H9 (cell line): ENCODE data around the gene GALNT17. TPM values are rescaled to one million over a fixed set of nuclear protein-coding genes. Genes with fewer than 3 reads are reported as not detected.

Source experiments
- DNase-seq: peaks from one replicate; pipeline ENCODE4 v3.0.0-alpha.2; 2017
- H2AFZ ChIP-seq: one replicate; pipeline ENCODE4 v1.6.1; 2013; ENCODE audit warnings: mild to moderate bottlenecking, low read length, control low read depth, moderate library complexity
- H2AK5ac ChIP-seq: 2 replicates; pipeline ENCODE4 v1.6.1; 2013; ENCODE audit warnings: low read length, control low read depth, mixed read lengths; ENCODE audit not compliant: insufficient read length
- H2BK120ac ChIP-seq: one replicate; pipeline ENCODE4 v1.6.1; 2013; ENCODE audit warnings: low read depth, mild to moderate bottlenecking, low read length, control low read depth, inconsistent platforms; ENCODE audit not compliant: poor library complexity, severe bottlenecking
- H2BK12ac ChIP-seq: 2 replicates; pipeline ENCODE4 v1.6.1; 2013; ENCODE audit warnings: low read length, control low read depth, mixed read lengths, low read depth; ENCODE audit not compliant: insufficient read length
- H2BK15ac ChIP-seq: 2 replicates; pipeline ENCODE4 v1.6.1; 2013; ENCODE audit warnings: low read depth, low read length, control low read depth
- H2BK20ac ChIP-seq: one replicate; pipeline ENCODE4 v1.6.1; 2013; ENCODE audit warnings: low read depth, mild to moderate bottlenecking, low read length, control low read depth, inconsistent platforms; ENCODE audit not compliant: poor library complexity, severe bottlenecking
- H2BK5ac ChIP-seq: 2 replicates; pipeline ENCODE4 v1.6.1; 2013; ENCODE audit warnings: low read length, control low read depth, mixed read lengths; ENCODE audit not compliant: insufficient read length
- H3K14ac ChIP-seq: 2 replicates; pipeline ENCODE4 v1.6.1; 2013; ENCODE audit warnings: low read length, control low read depth; ENCODE audit not compliant: insufficient read depth
- H3K18ac ChIP-seq: 2 replicates; pipeline ENCODE4 v1.6.1; 2013; ENCODE audit warnings: low read depth, mild to moderate bottlenecking, mixed read lengths, low read length, control low read depth; ENCODE audit not compliant: insufficient read length
- H3K23ac ChIP-seq: 2 replicates; pipeline ENCODE4 v1.6.1; 2013; ENCODE audit warnings: low read length, control low read depth, mixed read lengths, low read depth; ENCODE audit not compliant: insufficient read length
- H3K23me2 ChIP-seq: 2 replicates; pipeline ENCODE4 v1.6.1; 2013; ENCODE audit warnings: low read depth, mild to moderate bottlenecking, mixed read lengths, low read length, control low read depth; ENCODE audit not compliant: insufficient read length, poor library complexity, severe bottlenecking
- H3K27ac ChIP-seq: 2 replicates; pipeline ENCODE4 v1.5.1; 2013; ENCODE audit warnings: low read length, control low read depth, mixed read lengths, low read depth; ENCODE audit not compliant: insufficient read length
- H3K27me3 ChIP-seq: 2 replicates; pipeline ENCODE4 v1.6.1; 2013; ENCODE audit warnings: low read length, control low read depth, inconsistent platforms; ENCODE audit not compliant: insufficient read depth
- H3K4ac ChIP-seq: 2 replicates; pipeline ENCODE4 v1.6.1; 2013; ENCODE audit warnings: low read depth, mild to moderate bottlenecking, control low read depth, inconsistent platforms, low read length, moderate library complexity
- H3K4me1 ChIP-seq: 2 replicates; pipeline ENCODE4 v1.6.1; 2013; ENCODE audit warnings: low read length, control low read depth, inconsistent platforms; ENCODE audit not compliant: insufficient read depth
- H3K4me2 ChIP-seq: 2 replicates; pipeline ENCODE4 v1.6.1; 2013; ENCODE audit warnings: low read length, control low read depth, mixed read lengths; ENCODE audit not compliant: insufficient read length, insufficient read depth
- H3K56ac ChIP-seq: 2 replicates; pipeline ENCODE4 v1.6.1; 2013; ENCODE audit warnings: low read depth, mild to moderate bottlenecking, mixed read lengths, low read length, control low read depth; ENCODE audit not compliant: insufficient read length
- H3K79me1 ChIP-seq: 2 replicates; pipeline ENCODE4 v1.6.1; 2013; ENCODE audit warnings: low read depth, mild to moderate bottlenecking, moderate library complexity, low read length, control low read depth, inconsistent platforms; ENCODE audit not compliant: insufficient read depth, poor library complexity, severe bottlenecking
- H3K79me2 ChIP-seq: 2 replicates; pipeline ENCODE4 v1.6.1; 2013; ENCODE audit warnings: low read length, control low read depth, inconsistent platforms; ENCODE audit not compliant: insufficient read depth
- H3K9ac ChIP-seq: 2 replicates; pipeline ENCODE4 v1.6.1; 2013; ENCODE audit warnings: low read length, control low read depth, mixed read lengths; ENCODE audit not compliant: insufficient read length; ENCODE audit errors: extremely low read depth
- H3K9me3 ChIP-seq: one replicate; pipeline ENCODE4 v1.6.1; 2013; ENCODE audit warnings: low read depth, low read length, inconsistent platforms; ENCODE audit not compliant: control insufficient read depth
- H3T11ph ChIP-seq: one replicate; pipeline ENCODE4 v1.6.1; 2013; ENCODE audit warnings: mild to moderate bottlenecking, low read length, control low read depth, inconsistent platforms
- H4K20me1 ChIP-seq: one replicate; pipeline ENCODE4 v1.6.1; 2013; ENCODE audit not compliant: control insufficient read depth, insufficient read length, insufficient read depth
- H4K5ac ChIP-seq: 2 replicates; pipeline ENCODE4 v1.6.1; 2013; ENCODE audit warnings: low read depth, mild to moderate bottlenecking, mixed read lengths, low read length, control low read depth; ENCODE audit not compliant: insufficient read length
- H4K8ac ChIP-seq: replicated peaks from 2 replicates; pipeline ENCODE4 v1.6.1; 2013; ENCODE audit warnings: low read length, control low read depth, mixed read lengths, low read depth; ENCODE audit not compliant: insufficient read length
- H4K91ac ChIP-seq: 2 replicates; pipeline ENCODE4 v1.6.1; 2013; ENCODE audit warnings: low read depth, mild to moderate bottlenecking, moderate library complexity, mixed read lengths, low read length, control low read depth; ENCODE audit not compliant: insufficient read length
- H3K27ac Mint-ChIP-seq, 3 experiments: 2 replicates in 2 of 3; 3 replicates in 1 of 3; pipeline ENCODE4 v1.8.0; 2020 to 2021; ENCODE audit warnings: mixed read lengths in 3 of 3, mild to moderate bottlenecking in 1 of 3, moderate library complexity in 1 of 3
- H3K27me3 Mint-ChIP-seq: 2 replicates; pipeline ENCODE4 v1.8.0; 2021; ENCODE audit warnings: low read depth, mild to moderate bottlenecking, moderate library complexity, mixed read lengths
- H3K36me3 Mint-ChIP-seq, 3 experiments: 2 replicates in 2 of 3; 3 replicates in 1 of 3; pipeline ENCODE4 v1.8.0; 2020 to 2021; ENCODE audit warnings: low read depth in 3 of 3, mixed read lengths in 3 of 3; ENCODE audit not compliant: insufficient read depth in 1 of 3
- H3K4me1 Mint-ChIP-seq, 2 experiments: 2 replicates each; pipeline ENCODE4 v1.8.0; 2020; ENCODE audit warnings: mixed read lengths in 2 of 2
- H3K4me3 Mint-ChIP-seq, 2 experiments: 2 replicates in 1 of 2; 3 replicates in 1 of 2; pipeline ENCODE4 v1.8.0; 2020 to 2021; ENCODE audit warnings: mild to moderate bottlenecking in 2 of 2, mixed read lengths in 2 of 2, moderate library complexity in 1 of 2
- H3K9me3 Mint-ChIP-seq, 2 experiments: 2 replicates in 1 of 2; 3 replicates in 1 of 2; pipeline ENCODE4 v1.8.0; 2020; ENCODE audit warnings: mild to moderate bottlenecking in 2 of 2, mixed read lengths in 2 of 2, moderate library complexity in 1 of 2
- CTCF ChIP-seq: fragments of 200-600 bp; sonication (generic); conservative IDR thresholded peaks from 3 replicates; pipeline ENCODE4 v1.8.0; 2021; ENCODE audit warnings: antibody characterized with exemption, mild to moderate bottlenecking
- WGBS: extraction: QIAGEN DNeasy Blood & Tissue Kit; methylation state at CpG from one replicate; pipeline ENCODE4 v1.1.7; 2013; ENCODE audit warnings: missing lambda C conversion rate, low lambda C conversion rate, mixed read lengths; ENCODE audit not compliant: insufficient read length; ENCODE audit errors: extremely low coverage; 5-methylcytosine and 5-hydroxymethylcytosine counted together
- total RNA-seq: library from RNA; stranded (reverse); gene quantifications from 2 replicates; pipeline ENCODE4 v1.2.1, GENCODE V29; 2021

Gene GALNT17
- total RNA-seq, 1 experiment from 2014 or later = 43.2 TPM

DNA sequence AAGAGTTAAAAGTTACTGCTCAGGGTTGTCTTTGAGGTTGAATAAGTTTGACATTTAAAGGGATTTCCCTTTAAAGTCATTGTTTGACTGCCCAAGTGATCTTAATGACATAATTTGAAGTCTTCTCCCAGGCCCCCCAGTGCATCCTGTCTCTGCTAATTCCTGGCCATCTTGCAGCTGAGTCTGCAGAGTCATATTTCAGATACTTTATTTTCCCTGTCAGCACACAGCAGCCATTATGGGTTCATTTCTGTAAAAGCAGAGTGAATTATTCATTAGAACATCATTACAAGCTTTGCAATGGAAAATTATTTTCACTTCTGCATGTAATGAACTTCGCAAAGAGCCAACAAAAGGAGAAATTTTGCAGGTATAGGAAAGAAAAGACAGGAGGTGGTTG, 536.6 kb downstream of the GALNT17 start:
- Histone ChIP-seq H3K18ac (no peak overlapping the region), H3K79me1 (no peaks in the 10 kb centered on the region), H4K91ac (no peak overlapping the region), H3K4ac (no peak overlapping the region), H3K27ac (no peak overlapping the region), H3K27me3 (no peaks in the 10 kb centered on the region), H3K14ac (no peak overlapping the region), H3K9me3 (no peaks in the 10 kb centered on the region), H3K56ac (no peak overlapping the region), H2AK5ac (no peak overlapping the region), H3K9ac (no peak overlapping the region), H4K20me1 (no peaks in the 10 kb centered on the region), H3K23me2 (no peaks in the 10 kb centered on the region), H2BK20ac (no peak overlapping the region), H3K4me2 (no peak overlapping the region), H3K79me2 (no peaks in the 10 kb centered on the region), H2BK5ac (no peak overlapping the region), H4K5ac (no peak overlapping the region), H2BK12ac (no peak overlapping the region), H3K4me1 (no peaks in the 10 kb centered on the region), H3T11ph (no peak overlapping the region), H2BK15ac (no peak overlapping the region), H2BK120ac (no peak overlapping the region), H3K23ac (no peak overlapping the region), H2AFZ (no peak overlapping the region), H4K8ac (no peak overlapping the region)
- Mint-ChIP-seq H3K4me1 (peaks cover 6 to 20% of the 10 kb centered on the region in 2 experiments; a peak in 3 of 4 replicates), H3K4me3 (no peak overlapping the region), H3K36me3 (peaks cover 14 to 27% (median 20%) of the 10 kb centered on the region in 3 experiments), H3K9me3 (peaks cover 7 to 10% of the 10 kb centered on the region in 2 experiments; a peak in 4 of 5 replicates), H3K27me3 (no peaks in the 10 kb centered on the region), H3K27ac (peak overlapping the region in 2 of 3 experiments; percentile 3 to 4; a peak in 1 of 7 replicates)
- no peak for TF ChIP-seq CTCF
- WGBS = no CpG with 5 or more reads among the region's 1 CpG
- DNase-seq = no peak
